ENCODE data around the gene RMDN2. TPM values are rescaled to one million over a fixed set of nuclear protein-coding genes. Genes with fewer than 3 reads are reported as not detected.

The RMDN2 gene
- total RNA-seq, 3 donors from 2014 or later (not counting 1 experiment from before 2014, with no cell fraction given): 8.4 to 10.9 (median 8.4) TPM

DNA sequence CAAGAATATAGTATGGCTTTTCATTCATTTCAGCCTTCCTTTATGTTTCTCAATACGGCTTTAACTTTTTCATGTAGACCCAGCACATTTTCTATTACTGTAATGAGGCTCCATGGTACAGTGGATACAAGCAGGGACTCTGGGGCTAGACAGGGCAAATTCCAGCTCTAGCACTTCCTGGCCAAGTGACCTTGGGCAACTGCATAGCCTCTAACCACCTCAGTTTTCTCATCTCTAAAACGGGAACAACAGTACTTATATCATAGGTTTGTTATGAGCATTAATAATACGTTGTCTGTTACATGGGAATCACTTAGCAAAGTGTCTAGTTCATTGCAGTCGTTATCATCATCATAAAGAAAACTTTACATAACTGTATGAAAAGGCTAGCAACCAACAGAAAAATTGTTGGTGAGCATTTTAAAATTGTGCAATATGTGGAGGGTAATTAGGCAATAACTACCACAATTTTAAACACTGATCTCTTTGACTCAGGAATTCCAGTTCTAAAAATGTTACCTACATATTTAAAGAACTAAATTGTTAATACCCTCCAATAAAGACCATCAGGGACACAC is 13.7 kb upstream of the RMDN2 start:
- no peak for DNase-seq
- H3K4me3 Mint-ChIP-seq: no peak overlapping the region
- Histone ChIP-seq H3K4me3 (ENCODE audit: low read length) (no peak overlapping the region), H3K4me1 (ENCODE audit: control insufficient read depth, insufficient read depth, low read length) (no peaks in the 10 kb centered on the region), H3K27me3 (ENCODE audit: control insufficient read depth, insufficient read depth, low read length) (no peaks in the 10 kb centered on the region), H3K27ac (ENCODE audit: low read length) (no peak overlapping the region), H3K9me3 (ENCODE audit: control insufficient read depth, insufficient read depth, low read length) (no peaks in the 10 kb centered on the region), H3K36me3 (ENCODE audit: control insufficient read depth, insufficient read depth, low read length) (no peaks in the 10 kb centered on the region)
- 93% methylated on average over 1 of the region's 4 CpGs for WGBS (ENCODE audit: insufficient coverage)
- H3K36me3 Mint-ChIP-seq: no peaks in the 10 kb centered on the region
- no peak for ATAC-seq
- peaks cover 10 to 17% of the 10 kb centered on the region in 2 donors for H3K27me3 Mint-ChIP-seq (ENCODE audit: low read depth in 2 of 2)
- H3K4me1 Mint-ChIP-seq: no peaks in the 10 kb centered on the region
- TF ChIP-seq, protein P1, sequence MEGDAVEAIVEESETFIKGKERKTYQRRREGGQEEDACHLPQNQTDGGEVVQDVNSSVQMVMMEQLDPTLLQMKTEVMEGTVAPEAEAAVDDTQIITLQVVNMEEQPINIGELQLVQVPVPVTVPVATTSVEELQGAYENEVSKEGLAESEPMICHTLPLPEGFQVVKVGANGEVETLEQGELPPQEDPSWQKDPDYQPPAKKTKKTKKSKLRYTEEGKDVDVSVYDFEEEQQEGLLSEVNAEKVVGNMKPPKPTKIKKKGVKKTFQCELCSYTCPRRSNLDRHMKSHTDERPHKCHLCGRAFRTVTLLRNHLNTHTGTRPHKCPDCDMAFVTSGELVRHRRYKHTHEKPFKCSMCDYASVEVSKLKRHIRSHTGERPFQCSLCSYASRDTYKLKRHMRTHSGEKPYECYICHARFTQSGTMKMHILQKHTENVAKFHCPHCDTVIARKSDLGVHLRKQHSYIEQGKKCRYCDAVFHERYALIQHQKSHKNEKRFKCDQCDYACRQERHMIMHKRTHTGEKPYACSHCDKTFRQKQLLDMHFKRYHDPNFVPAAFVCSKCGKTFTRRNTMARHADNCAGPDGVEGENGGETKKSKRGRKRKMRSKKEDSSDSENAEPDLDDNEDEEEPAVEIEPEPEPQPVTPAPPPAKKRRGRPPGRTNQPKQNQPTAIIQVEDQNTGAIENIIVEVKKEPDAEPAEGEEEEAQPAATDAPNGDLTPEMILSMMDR (IDR thresholded peaks at IDR 0.05): no peak
- intact Hi-C loops (cut with micrococcal nuclease): no loop called here
- H3K9me3 Mint-ChIP-seq: no peaks in the 10 kb centered on the region
- H3K27ac Mint-ChIP-seq: no peak overlapping the region

GRCh38 chr2:37912056-37912455 is 13.0 kb upstream of the RMDN2 start:
- Mint-ChIP-seq H3K9me3 (no peaks in the 10 kb centered on the region), H3K4me3 (no peak overlapping the region), H3K4me1 (no peaks in the 10 kb centered on the region), H3K27me3 (ENCODE audit: low read depth in 2 of 2) (peaks cover 9 to 15% of the 10 kb centered on the region in 2 donors), H3K27ac (no peak overlapping the region), H3K36me3 (no peaks in the 10 kb centered on the region)
- ATAC-seq (no peak), DNase-seq (no peak)
- intact Hi-C loops (cut with micrococcal nuclease): no loop called here
- Histone ChIP-seq H3K27me3 (ENCODE audit: control insufficient read depth, insufficient read depth, low read length) (no peaks in the 10 kb centered on the region), H3K4me1 (ENCODE audit: control insufficient read depth, insufficient read depth, low read length) (no peaks in the 10 kb centered on the region), H3K36me3 (ENCODE audit: control insufficient read depth, insufficient read depth, low read length) (no peaks in the 10 kb centered on the region), H3K4me3 (ENCODE audit: low read length) (no peak overlapping the region), H3K9me3 (ENCODE audit: control insufficient read depth, insufficient read depth, low read length) (no peaks in the 10 kb centered on the region), H3K27ac (ENCODE audit: low read length) (no peak overlapping the region)
- TF ChIP-seq, protein P1 (IDR thresholded peaks at IDR 0.05): no peak
- WGBS (ENCODE audit: insufficient coverage): no CpG with 5 or more reads among the region's 1 CpG

DNA sequence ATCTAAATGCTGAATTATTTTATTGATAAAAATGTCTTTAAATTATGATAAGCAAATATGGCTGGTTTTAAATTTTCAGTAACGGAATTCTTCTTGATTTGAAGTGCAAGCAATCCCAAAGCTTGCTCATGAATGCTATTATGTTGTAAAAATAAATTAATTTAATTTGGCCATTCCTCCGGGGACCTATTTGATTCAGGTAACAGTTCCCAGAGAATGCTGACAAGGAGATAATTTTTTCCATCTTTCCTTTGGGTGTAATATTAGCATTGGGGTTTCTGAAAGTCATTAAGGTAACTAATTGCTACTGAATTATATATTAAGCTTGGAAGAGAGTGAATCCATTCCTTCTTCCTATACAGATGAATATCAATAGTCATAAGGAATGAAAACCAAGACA is 12.5 kb upstream of the RMDN2 start:
- H3K9me3 ChIP-seq (ENCODE audit: control insufficient read depth, insufficient read depth, low read length): no peaks in the 10 kb centered on the region
- Mint-ChIP-seq H3K4me1 (no peaks in the 10 kb centered on the region), H3K4me3 (no peak overlapping the region), H3K27ac (no peak overlapping the region), H3K36me3 (no peaks in the 10 kb centered on the region), H3K9me3 (no peaks in the 10 kb centered on the region), H3K27me3 (ENCODE audit: low read depth in 2 of 2) (peaks cover 7 to 18% of the 10 kb centered on the region in 2 donors)
- intact Hi-C loops (cut with micrococcal nuclease): no loop called here
- H3K36me3 ChIP-seq (ENCODE audit: control insufficient read depth, insufficient read depth, low read length): no peaks in the 10 kb centered on the region
- H3K4me3 ChIP-seq (ENCODE audit: low read length): no peak overlapping the region
- no peaks in the 10 kb centered on the region for H3K27me3 ChIP-seq (ENCODE audit: control insufficient read depth, insufficient read depth, low read length)
- H3K27ac ChIP-seq (ENCODE audit: low read length): no peak overlapping the region
- no peak for DNase-seq
- H3K4me1 ChIP-seq (ENCODE audit: control insufficient read depth, insufficient read depth, low read length): no peaks in the 10 kb centered on the region
- ATAC-seq: no peak
- WGBS (ENCODE audit: insufficient coverage): 92% methylated on average over 2 of the region's 2 CpGs
- TF ChIP-seq, protein P1 (IDR thresholded peaks at IDR 0.05): no peak

DNA sequence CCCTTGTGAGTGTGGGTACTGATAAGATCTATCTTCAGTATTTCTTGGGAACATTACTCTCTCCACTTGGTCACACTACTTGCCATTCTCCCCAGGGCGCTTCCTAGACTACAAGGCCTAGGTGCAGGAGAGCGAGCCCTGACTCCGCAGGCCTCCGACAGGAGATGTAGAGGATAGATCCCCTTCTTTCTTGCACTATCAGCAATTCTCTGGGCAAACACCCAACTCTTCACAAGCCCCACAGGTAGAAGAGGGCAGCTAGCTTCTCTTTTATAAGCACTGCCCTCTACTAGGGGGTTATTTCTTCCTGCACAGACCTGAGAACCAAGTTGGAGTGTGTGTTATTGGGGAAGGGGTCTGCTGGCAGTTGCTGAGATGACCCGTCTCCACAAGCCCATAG is 10.7 kb upstream of the RMDN2 start:
- H3K9me3 Mint-ChIP-seq: no peaks in the 10 kb centered on the region

More for the DNA sequence above, 10.7 kb upstream of the RMDN2 start:
- Histone ChIP-seq H3K27ac (ENCODE audit: low read length) (no peak overlapping the region), H3K4me3 (ENCODE audit: low read length) (no peak overlapping the region), H3K27me3 (ENCODE audit: control insufficient read depth, insufficient read depth, low read length) (no peaks in the 10 kb centered on the region), H3K4me1 (ENCODE audit: control insufficient read depth, insufficient read depth, low read length) (no peaks in the 10 kb centered on the region), H3K9me3 (ENCODE audit: control insufficient read depth, insufficient read depth, low read length) (no peaks in the 10 kb centered on the region), H3K36me3 (ENCODE audit: control insufficient read depth, insufficient read depth, low read length) (no peaks in the 10 kb centered on the region)
- no peak for ATAC-seq
- Mint-ChIP-seq H3K36me3 (no peaks in the 10 kb centered on the region), H3K4me3 (no peak overlapping the region), H3K27ac (no peak overlapping the region), H3K4me1 (no peaks in the 10 kb centered on the region), H3K27me3 (ENCODE audit: low read depth in 2 of 2) (peaks cover 8 to 22% of the 10 kb centered on the region in 2 donors)
- no peak for DNase-seq
- 90% methylated on average over 5 of the region's 5 CpGs for WGBS (ENCODE audit: insufficient coverage)
- TF ChIP-seq, protein P1 (IDR thresholded peaks at IDR 0.05): no peak
- intact Hi-C loops (cut with micrococcal nuclease): no loop called here

Data from natural killer cell (primary cell).